DMS 273 treated with DMSO at 0.1 percent for 48 hours (cell line): ENCODE results near the gene CNNM4.
A peak's percentile ranks its signal among the peaks of the same experiment; 100 is the strongest.

Source experiments
- DNase-seq: peaks from one replicate; lab custom pipeline; 2025; lab: John Stamatoyannopoulos, UW

CNNM4 gene

DNA sequence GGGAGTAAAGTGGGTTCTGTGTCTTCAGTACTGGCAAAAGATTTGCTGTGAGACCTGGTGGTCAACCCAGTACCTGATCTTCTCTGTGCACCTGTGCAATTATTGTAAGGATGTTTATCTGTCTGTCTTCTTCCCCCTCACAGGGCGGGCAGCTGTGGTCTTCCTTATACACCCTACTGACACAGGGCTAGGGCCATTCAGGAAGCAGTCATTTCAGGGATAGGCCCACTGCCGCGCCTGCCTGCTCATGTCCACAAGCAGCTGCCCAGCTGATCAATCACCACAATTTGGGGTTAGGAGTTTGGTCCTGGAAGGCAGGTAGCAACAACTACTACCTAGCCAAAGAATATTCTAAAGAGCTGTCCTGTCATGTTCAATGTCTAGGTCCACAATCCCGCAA, 1.2 kb upstream of the CNNM4 start:
- DNase-seq, result no peak

- no peak for DNase-seq
Measured at GRCh38 chr2:96760986-96761832, 507 bp downstream of the CNNM4 start.

GRCh38 chr2:96762529-96763311, 2.0 kb downstream of the CNNM4 start:
- DNase-seq, result peak; percentile 22

GRCh38 chr2:96763511-96764252, 3.0 kb downstream of the CNNM4 start:
- no peak for DNase-seq

GRCh38 chr2:96764253-96764637, 3.5 kb downstream of the CNNM4 start:
- DNase-seq, result no peak

GRCh38 chr2:96767135-96767871, 6.6 kb downstream of the CNNM4 start:
- no peak for DNase-seq

GRCh38 chr2:96768083-96768561, 7.4 kb downstream of the CNNM4 start:
- no peak for DNase-seq

DNA sequence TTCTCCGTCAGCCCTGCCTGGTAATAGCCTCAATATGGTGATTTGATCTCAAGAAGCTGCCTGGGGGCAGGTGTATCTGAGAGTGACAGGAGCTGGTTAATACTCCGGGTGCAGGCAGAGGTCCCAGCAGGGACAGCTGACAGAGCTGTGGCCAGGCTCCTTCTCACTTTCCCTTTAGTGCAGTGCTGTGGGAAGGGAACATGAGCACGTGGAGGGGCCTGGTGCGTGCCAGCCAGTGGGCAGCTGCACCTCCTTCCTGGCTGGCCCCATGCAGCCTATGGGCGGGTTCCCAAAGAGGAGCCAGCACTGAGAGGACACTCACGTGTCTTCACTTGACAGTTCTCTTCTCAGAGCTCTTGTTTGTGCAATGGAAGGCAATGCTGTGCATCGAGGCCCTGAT, 9.1 kb downstream of the CNNM4 start:
- DNase-seq, result no peak

DNA sequence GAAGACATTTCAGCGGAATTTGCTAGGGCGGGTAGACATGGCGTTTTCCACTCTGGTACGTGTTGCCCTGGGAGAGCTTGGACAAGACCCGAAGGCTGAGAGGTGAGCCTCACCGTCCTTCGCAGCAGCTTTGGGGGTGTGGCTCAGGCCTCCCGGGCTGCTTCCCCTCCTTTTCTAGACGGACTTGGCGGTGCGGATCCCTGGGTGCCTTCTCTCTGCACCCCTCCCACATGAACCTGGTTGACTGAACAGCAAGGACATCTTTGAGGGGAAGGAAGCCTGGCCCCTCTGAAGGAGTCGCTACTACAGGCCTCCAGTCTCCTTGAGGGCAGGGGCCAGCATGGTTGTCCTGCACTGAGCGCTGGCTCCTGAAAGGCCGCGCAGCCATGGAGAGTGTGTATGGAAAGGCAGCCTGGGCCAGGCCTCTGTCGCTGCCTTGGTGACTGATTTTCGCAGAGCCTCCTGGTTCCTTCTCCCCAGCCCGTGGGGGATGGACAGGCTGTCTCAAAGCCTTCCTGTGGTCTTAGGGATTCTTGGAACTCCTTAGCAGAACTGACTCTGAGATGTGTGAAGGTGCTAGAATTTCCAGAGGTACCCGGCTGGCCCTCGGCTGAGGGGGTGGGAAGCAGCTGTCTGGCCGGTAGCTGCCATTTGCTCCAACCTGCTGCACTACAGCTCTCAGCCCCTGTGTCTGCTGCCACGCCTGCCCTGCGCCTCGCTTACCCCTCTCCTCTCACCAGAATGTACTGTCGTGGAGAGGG, 9.9 kb downstream of the CNNM4 start:
- no peak for DNase-seq

GRCh38 chr2:96771796-96772618, 11.3 kb downstream of the CNNM4 start:
- DNase-seq, result no peak

- DNase-seq, result no peak
Measured at GRCh38 chr2:96772903-96773671, 12.4 kb downstream of the CNNM4 start.

GRCh38 chr2:96773922-96774321, 13.2 kb downstream of the CNNM4 start:
- no peak for DNase-seq

DNA sequence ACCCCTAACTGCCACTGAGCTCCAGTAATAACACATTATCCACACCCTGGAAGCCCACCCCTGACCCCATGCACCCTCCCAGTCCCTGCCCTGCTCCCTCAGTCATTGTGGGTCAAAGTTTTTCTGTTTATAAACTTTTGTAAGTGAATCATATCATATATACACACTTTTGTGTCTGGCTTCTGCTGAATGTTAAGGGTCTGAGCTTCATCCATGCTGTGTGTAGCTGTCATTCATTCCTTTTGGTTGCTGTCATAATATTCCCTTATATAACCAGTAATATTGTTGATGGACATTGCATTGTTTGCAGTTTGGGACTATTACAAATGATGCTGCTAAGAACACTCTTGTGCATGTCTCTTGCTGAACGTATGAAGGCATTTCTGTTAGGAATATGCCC, 14.5 kb downstream of the CNNM4 start:
- no peak for DNase-seq

DNA sequence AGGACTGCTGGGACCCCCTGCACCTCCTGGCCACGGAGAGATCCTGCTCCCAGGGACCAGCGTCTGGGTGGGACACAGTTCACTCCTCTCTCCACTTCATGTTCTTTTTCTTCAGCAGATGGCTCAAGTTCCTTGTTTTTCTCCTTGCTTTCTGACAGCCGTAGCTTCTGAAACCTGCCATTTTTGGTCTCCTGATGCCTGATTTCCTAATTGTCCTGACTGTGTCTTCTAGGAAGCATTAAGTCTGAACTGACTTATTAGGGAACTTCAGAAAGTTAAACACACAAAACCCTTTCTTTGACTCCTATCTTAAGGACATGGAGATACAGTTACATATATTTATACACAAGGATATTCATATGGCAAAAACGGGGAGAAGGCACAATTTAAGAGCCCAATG, 22.7 kb downstream of the CNNM4 start:
- no peak for DNase-seq

DNA sequence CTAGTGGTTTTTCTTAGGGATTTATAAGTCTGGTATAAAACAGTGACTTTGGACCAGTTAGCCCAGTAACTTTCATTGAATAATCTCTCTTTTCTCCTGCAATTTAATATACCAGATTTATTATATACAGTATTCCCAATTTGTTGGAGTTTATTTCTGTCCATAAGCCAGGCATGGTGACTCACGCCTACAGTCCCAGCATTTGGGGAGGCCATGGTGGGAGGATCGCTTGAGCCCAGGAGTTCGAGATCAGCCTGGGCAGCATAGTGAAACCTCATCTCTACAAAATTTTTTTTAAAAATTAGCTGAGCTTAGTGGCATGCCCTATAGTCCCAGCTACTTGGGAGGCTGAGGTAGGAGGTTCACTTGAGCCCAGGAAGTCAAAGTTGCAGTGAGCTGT, 26.7 kb downstream of the CNNM4 start:
- no peak for DNase-seq

- no peak for DNase-seq
Measured at GRCh38 chr2:96788442-96789244, 27.9 kb downstream of the CNNM4 start.

- no peak for DNase-seq
Measured at GRCh38 chr2:96789245-96789617, 28.5 kb downstream of the CNNM4 start.
